NB4 (cell line): Measurements from ENCODE around the gene MAGEA8.
"Not testable (repeated sequence)": the region's sequence is repeated elsewhere in the genome, so short reads cannot be mapped to it uniquely, and the experiment has no call there.

ENCODE experiments used
- MYC ChIP-seq: IDR thresholded peaks from 2 replicates; pipeline ENCODE4 v1.6.1; 2011; ENCODE audit warnings: low read depth, low read length
- POLR2A ChIP-seq: IDR thresholded peaks from 2 replicates; pipeline ENCODE4 v1.6.1; 2011; ENCODE audit warnings: mild to moderate bottlenecking; ENCODE audit not compliant: insufficient read length; ENCODE audit errors: extremely low read depth
- TF ChIP-seq, protein P1 (sequence below): IDR thresholded peaks from one replicate; pipeline ENCODE4 v1.5.1; 2012; ENCODE audit warnings: low read depth, low read length
- TF ChIP-seq, protein P2 (sequence below): IDR thresholded peaks from 2 replicates; pipeline ENCODE4 v1.6.1; 2011; ENCODE audit warnings: low read depth, low read length

DNA sequence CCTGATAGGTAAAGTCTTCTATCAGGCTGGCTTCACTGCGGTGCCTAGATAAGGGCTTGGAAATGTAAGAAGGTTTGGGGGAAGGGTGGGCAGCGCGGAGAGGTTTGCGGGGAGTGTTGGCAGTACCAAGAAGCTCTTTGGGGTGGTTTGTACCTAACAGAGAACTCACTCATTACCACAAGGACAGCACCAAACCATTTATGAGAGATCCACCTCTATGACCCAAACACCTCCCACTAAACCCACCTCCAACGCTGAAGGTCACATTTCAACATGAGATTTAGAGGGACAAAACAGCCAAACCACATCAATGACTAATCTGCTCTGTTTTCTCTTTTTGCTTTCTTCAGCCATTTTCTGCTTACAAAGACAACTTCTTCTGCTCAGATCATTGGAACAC, 43.5 kb downstream of the MAGEA8 start:
- TF ChIP-seq, protein P1, sequence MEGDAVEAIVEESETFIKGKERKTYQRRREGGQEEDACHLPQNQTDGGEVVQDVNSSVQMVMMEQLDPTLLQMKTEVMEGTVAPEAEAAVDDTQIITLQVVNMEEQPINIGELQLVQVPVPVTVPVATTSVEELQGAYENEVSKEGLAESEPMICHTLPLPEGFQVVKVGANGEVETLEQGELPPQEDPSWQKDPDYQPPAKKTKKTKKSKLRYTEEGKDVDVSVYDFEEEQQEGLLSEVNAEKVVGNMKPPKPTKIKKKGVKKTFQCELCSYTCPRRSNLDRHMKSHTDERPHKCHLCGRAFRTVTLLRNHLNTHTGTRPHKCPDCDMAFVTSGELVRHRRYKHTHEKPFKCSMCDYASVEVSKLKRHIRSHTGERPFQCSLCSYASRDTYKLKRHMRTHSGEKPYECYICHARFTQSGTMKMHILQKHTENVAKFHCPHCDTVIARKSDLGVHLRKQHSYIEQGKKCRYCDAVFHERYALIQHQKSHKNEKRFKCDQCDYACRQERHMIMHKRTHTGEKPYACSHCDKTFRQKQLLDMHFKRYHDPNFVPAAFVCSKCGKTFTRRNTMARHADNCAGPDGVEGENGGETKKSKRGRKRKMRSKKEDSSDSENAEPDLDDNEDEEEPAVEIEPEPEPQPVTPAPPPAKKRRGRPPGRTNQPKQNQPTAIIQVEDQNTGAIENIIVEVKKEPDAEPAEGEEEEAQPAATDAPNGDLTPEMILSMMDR, result not testable (repeated sequence)
- not testable (repeated sequence) for TF ChIP-seq POLR2A, MYC
- TF ChIP-seq, protein P2, sequence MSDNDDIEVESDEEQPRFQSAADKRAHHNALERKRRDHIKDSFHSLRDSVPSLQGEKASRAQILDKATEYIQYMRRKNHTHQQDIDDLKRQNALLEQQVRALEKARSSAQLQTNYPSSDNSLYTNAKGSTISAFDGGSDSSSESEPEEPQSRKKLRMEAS, result not testable (repeated sequence)
